ENCODE results near the gene EMCN. TPM values are rescaled to one million over a fixed set of nuclear protein-coding genes. Genes with fewer than 3 reads are reported as not detected.

The EMCN gene
- total and polyA plus RNA-seq, 9 donors: 4.4 to 40.7 (median 11.8) TPM

- Histone ChIP-seq H3K27me3 (no peaks in the 10 kb centered on the region), H3K4me1 (ENCODE audit: insufficient read depth) (no peaks in the 10 kb centered on the region), H3K4me3 (no peak overlapping the region), H3K9me3 (no peaks in the 10 kb centered on the region), H3K27ac (no peak overlapping the region), H3K36me3 (no peaks in the 10 kb centered on the region)
- intact Hi-C loops (cut with DNase I): no loop called here
- 93 to 98% (median 95%) methylated on average over 5 of the region's 5 CpGs for WGBS, 3 donors
- TF ChIP-seq CTCF (IDR thresholded peaks at IDR 0.05) (no peak), POLR2A (IDR thresholded peaks at IDR 0.05) (no peak), EP300 (IDR thresholded peaks at IDR 0.05) (no peak)
- no peak for DNase-seq
Observed at GRCh38 chr4:100379583-100380105, 138.2 kb downstream of the EMCN start.

DNA sequence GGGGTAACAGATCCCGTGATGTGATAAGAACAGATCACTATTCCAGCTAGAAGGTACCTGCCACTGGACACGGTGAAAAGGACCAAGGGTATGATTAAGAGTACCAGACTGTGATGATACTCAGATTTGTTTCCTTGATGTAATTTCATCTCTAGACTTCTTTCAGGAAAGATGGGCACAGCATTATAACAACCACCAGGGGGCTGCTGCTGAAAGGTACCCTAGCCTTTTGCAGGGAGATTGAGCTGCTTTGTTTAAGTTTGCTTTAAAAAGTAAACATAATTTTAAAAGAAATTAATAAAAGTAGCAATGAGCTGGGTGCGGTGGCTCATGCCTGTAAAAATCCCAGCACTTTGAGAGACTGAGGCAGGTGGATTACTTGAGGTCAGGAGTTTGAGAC, 145.4 kb downstream of the EMCN start:
- no peak for DNase-seq
- WGBS, 3 donors: 73 to 93% (median 90%) methylated on average over 3 of the region's 3 CpGs
- H3K4me3 ChIP-seq: no peak overlapping the region
- intact Hi-C loops (cut with DNase I): no loop called here
- H3K27ac ChIP-seq: no peak overlapping the region
- no peaks in the 10 kb centered on the region for H3K27me3 ChIP-seq
- H3K9me3 ChIP-seq: no peaks in the 10 kb centered on the region
- TF ChIP-seq EP300 (IDR thresholded peaks at IDR 0.05) (no peak), POLR2A (IDR thresholded peaks at IDR 0.05) (no peak), CTCF (IDR thresholded peaks at IDR 0.05) (no peak)
- peaks cover 3% of the 10 kb centered on the region for H3K4me1 ChIP-seq (ENCODE audit: insufficient read depth)
- H3K36me3 ChIP-seq: no peaks in the 10 kb centered on the region

DNA sequence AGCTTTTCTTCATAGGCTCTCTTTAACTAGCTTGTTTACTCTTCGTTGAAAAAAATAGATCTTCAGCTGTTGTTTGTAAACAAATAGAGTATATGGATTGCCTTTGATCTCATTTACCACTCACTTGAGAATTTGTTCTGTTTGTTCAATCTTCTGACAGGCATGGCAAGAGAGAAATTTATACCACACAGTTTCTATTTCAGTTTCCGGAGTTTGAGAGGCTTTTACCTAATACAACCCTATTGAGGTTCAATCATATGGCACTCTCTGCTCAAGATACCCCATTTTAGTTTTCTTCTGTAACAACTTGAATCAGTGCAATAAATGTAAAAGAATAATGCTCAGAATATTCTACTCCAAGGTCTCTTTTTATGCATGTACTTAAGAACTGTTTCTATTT, 148.0 kb downstream of the EMCN start:
- peaks cover 5% of the 10 kb centered on the region for H3K4me1 ChIP-seq (ENCODE audit: insufficient read depth)
- no peak overlapping the region for H3K27ac ChIP-seq
- WGBS, 3 donors: 72 to 94% (median 89%) methylated on average over 2 of the region's 2 CpGs
- H3K27me3 ChIP-seq: no peaks in the 10 kb centered on the region
- no peaks in the 10 kb centered on the region for H3K36me3 ChIP-seq
- no peak overlapping the region for H3K4me3 ChIP-seq
- no peak for DNase-seq
- no peaks in the 10 kb centered on the region for H3K9me3 ChIP-seq
- TF ChIP-seq CTCF (IDR thresholded peaks at IDR 0.05) (no peak), POLR2A (IDR thresholded peaks at IDR 0.05) (no peak), EP300 (IDR thresholded peaks at IDR 0.05) (no peak)
- intact Hi-C loops (cut with DNase I): no loop called here

GRCh38 chr4:100367451-100367850, 150.4 kb downstream of the EMCN start:
- WGBS, 3 donors: 2 to 26% (median 10%) methylated on average over 1 of the region's 1 CpG
- no peaks in the 10 kb centered on the region for H3K27me3 ChIP-seq
- DNase-seq: peak in 2 of 5 donors; percentile 17 to 19
- no peaks in the 10 kb centered on the region for H3K36me3 ChIP-seq
- H3K9me3 ChIP-seq: no peaks in the 10 kb centered on the region
- H3K4me3 ChIP-seq: no peak overlapping the region
- intact Hi-C loops (cut with DNase I): no loop called here
- peaks cover 5% of the 10 kb centered on the region for H3K4me1 ChIP-seq (ENCODE audit: insufficient read depth)
- TF ChIP-seq POLR2A (IDR thresholded peaks at IDR 0.05) (no peak), CTCF (IDR thresholded peaks at IDR 0.05) (no peak), EP300 (IDR thresholded peaks at IDR 0.05) (no peak)
- peak overlapping the region in 1 of 2 donors; percentile 14 for H3K27ac ChIP-seq

Data from ovary (tissue), 9 donors.